ENCODE results near the gene MIX23. TPM values are rescaled to one million over a fixed set of nuclear protein-coding genes. Genes with fewer than 3 reads are reported as not detected.

The MIX23 gene
- total RNA-seq, 1 experiment from 2014 or later, result 75.3 TPM

DNA sequence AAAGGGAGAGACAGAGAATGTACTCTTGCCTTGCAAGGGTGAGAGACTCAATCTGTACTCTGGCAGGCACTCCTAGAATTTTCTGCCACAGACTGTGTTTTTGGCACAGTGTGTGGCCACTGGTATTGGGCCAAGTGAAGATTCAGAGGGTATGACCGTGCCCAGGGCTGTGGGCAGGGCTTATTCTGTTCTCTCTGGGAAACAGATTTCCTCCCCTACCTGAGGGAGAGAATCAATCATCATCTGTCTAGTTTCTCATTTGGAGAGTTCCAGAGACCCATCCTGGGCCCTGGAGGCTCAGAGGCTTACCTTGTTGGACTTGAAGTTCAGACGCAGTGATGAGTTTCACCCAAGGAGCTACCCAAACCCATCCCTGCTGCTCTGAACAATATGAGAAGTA lies 29.8 kb downstream of the MIX23 start:
- no TSS peak for BruUV-seq (replicated peaks)
- TF ChIP-seq CTCF (conservative IDR thresholded peaks at IDR 0.05; ENCODE audit: low read depth, low read length) (no peak), EZH2 (IDR thresholded peaks at IDR 0.05; ENCODE audit: borderline replicate concordance, low read depth, low read length, poor library complexity, severe bottlenecking) (no peak)
- CTCF ChIA-PET, result no interaction called here
- no peaks in the 10 kb centered on the region for H3K27me3 ChIP-seq (replicated peaks; ENCODE audit: insufficient read depth, low read depth, low read length, poor library complexity)
- H3K27ac ChIP-seq (ENCODE audit: low read depth, low read length, poor library complexity, severe bottlenecking), result no peak overlapping the region
- H3K9me3 ChIP-seq (ENCODE audit: low read depth, low read length, poor library complexity, severe bottlenecking), result no peaks in the 10 kb centered on the region
- H3K36me3 ChIP-seq (ENCODE audit: insufficient read depth, low read length, poor library complexity, severe bottlenecking), result no peaks in the 10 kb centered on the region
- no peak overlapping the region for H3K4me3 ChIP-seq (ENCODE audit: low read depth, low read length, poor library complexity, severe bottlenecking)
- POLR2A ChIA-PET (ENCODE audit: low non-redundant PET), result no interaction called here
- peaks cover 15% of the 10 kb centered on the region for H3K4me1 ChIP-seq (ENCODE audit: insufficient read depth, low read length, poor library complexity, severe bottlenecking)
- intact Hi-C loops (cut with micrococcal nuclease; ENCODE audit: unreplicated experiment), result no loop called here
- DNase-seq (ENCODE audit: low spot score), result no peak

DNA sequence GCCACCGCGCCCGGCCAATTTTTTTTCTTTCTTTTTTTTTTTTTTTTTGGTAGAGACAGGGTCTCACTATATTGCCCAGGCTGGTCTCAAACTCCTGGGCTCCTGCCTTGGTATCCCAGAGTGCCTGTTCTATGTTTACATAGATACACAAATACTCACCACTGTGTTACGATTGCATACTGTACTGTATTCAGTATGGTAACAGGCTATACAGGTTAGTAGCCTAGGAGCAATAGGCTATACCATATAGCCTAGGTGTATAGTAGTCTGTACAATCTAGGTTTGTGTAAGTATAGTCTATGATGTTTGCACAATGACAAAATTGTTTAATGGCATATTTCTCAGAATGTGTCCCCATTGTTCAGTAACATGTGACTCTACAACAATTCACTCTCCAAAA lies 31.4 kb downstream of the MIX23 start:
- DNase-seq (ENCODE audit: low spot score), result no peak
- TF ChIP-seq CTCF (conservative IDR thresholded peaks at IDR 0.05; ENCODE audit: low read depth, low read length) (no peak), EZH2 (IDR thresholded peaks at IDR 0.05; ENCODE audit: borderline replicate concordance, low read depth, low read length, poor library complexity, severe bottlenecking) (no peak)
- Histone ChIP-seq H3K4me3 (ENCODE audit: low read depth, low read length, poor library complexity, severe bottlenecking) (no peak overlapping the region), H3K4me1 (ENCODE audit: insufficient read depth, low read length, poor library complexity, severe bottlenecking) (no peaks in the 10 kb centered on the region), H3K27me3 (replicated peaks; ENCODE audit: insufficient read depth, low read depth, low read length, poor library complexity) (no peaks in the 10 kb centered on the region), H3K9me3 (ENCODE audit: low read depth, low read length, poor library complexity, severe bottlenecking) (no peaks in the 10 kb centered on the region), H3K36me3 (ENCODE audit: insufficient read depth, low read length, poor library complexity, severe bottlenecking) (no peaks in the 10 kb centered on the region), H3K27ac (ENCODE audit: low read depth, low read length, poor library complexity, severe bottlenecking) (no peak overlapping the region)
- no TSS peak for BruUV-seq (replicated peaks)
- CTCF ChIA-PET, result no interaction called here
- POLR2A ChIA-PET (ENCODE audit: low non-redundant PET), result no interaction called here
- intact Hi-C loops (cut with micrococcal nuclease; ENCODE audit: unreplicated experiment), result no loop called here

- DNase-seq (ENCODE audit: low spot score), result no peak
- POLR2A ChIA-PET (ENCODE audit: low non-redundant PET), result no interaction called here
- TF ChIP-seq EZH2 (IDR thresholded peaks at IDR 0.05; ENCODE audit: borderline replicate concordance, low read depth, low read length, poor library complexity, severe bottlenecking), result no peak
- no peak for TF ChIP-seq CTCF (conservative IDR thresholded peaks at IDR 0.05; ENCODE audit: low read depth, low read length)
These were observed 32.1 kb downstream of the MIX23 start for GRCh38 chr3:122350814-122351418.

More at GRCh38 chr3:122350814-122351418, 32.1 kb downstream of the MIX23 start:
- intact Hi-C loops (cut with micrococcal nuclease; ENCODE audit: unreplicated experiment), result no loop called here
- no peak overlapping the region for H3K27ac ChIP-seq (ENCODE audit: low read depth, low read length, poor library complexity, severe bottlenecking)
- H3K27me3 ChIP-seq (replicated peaks; ENCODE audit: insufficient read depth, low read depth, low read length, poor library complexity), result no peaks in the 10 kb centered on the region
- H3K4me1 ChIP-seq (ENCODE audit: insufficient read depth, low read length, poor library complexity, severe bottlenecking), result no peaks in the 10 kb centered on the region
- BruUV-seq (replicated peaks), result no TSS peak
- H3K9me3 ChIP-seq (ENCODE audit: low read depth, low read length, poor library complexity, severe bottlenecking), result no peaks in the 10 kb centered on the region
- CTCF ChIA-PET, result interaction anchor here (0.7 kb wide), 1 partner anchor 243 kb away, joined by 3 read pairs; no protein-coding TSS in a partner anchor
- no peak overlapping the region for H3K4me3 ChIP-seq (ENCODE audit: low read depth, low read length, poor library complexity, severe bottlenecking)
- no peaks in the 10 kb centered on the region for H3K36me3 ChIP-seq (ENCODE audit: insufficient read depth, low read length, poor library complexity, severe bottlenecking)
